NOMO-1 treated with dmso at 0.1 percent for 144 hours (cell line): Measurements from ENCODE around the gene TBC1D16.

Experiments used
- DNase-seq: peaks from one replicate; lab custom pipeline; 2025; ENCODE audit not compliant: unreplicated experiment; lab: John Stamatoyannopoulos, UW

The TBC1D16 gene

GRCh38 chr17:80025140-80025539 is 10.5 kb downstream of the TBC1D16 start:
- no peak for DNase-seq

- DNase-seq, result no peak
Measured at GRCh38 chr17:80024206-80024972, 11.3 kb downstream of the TBC1D16 start.

GRCh38 chr17:80023481-80024205 is 12.0 kb downstream of the TBC1D16 start:
- DNase-seq, result no peak

- DNase-seq, result no peak
Measured at GRCh38 chr17:80021600-80021999, 14.1 kb downstream of the TBC1D16 start.

GRCh38 chr17:80018917-80019651 is 16.6 kb downstream of the TBC1D16 start:
- no peak for DNase-seq

GRCh38 chr17:80017226-80018010 is 18.3 kb downstream of the TBC1D16 start:
- no peak for DNase-seq

DNA sequence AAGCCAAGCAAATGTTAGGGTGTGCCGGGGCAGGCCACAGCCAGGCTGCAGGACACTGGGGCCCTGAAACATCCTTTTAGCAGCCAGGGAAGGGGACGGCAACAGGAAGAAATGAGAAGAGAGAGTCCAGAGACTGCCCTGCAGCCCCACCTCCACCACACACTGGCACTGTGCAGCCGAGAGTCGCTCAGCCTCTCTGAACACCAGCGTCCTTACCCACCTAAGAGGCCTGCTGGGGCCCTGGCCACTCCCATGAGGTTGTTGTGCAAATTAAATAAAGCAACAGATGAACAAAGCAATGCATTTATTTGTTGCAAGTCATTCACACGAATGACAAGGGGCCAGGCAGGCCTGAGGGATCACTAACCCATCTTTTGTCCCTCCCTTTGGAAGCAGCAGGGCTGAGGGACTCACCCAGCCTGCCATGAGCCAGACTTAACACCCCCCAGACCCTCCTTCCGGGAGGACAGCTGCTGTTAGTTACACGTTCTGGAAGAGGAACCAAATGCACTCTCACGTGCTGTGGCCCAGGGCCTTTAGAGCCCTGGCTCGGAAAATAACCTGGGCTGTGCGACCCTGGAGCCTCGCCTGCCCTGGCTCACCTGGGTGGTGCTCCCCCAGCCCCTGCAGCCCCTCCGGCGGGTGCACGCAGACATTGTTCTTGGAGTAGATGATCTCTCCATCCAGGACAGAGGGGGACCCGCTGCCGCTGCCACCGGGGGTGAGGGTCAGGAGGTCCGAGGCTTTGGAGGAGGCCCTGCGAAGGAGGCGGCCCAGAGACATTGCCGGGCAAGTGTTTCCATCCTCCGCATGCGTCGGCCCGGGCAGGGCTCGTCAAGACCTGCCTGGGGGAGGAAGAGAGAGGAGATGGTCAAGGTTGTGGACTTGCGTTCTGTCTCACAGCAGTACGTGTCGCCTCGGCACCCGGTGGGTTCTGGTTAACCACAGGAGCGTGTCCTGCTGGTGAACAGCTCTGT is 22.6 kb downstream of the TBC1D16 start:
- DNase-seq, result no peak

DNA sequence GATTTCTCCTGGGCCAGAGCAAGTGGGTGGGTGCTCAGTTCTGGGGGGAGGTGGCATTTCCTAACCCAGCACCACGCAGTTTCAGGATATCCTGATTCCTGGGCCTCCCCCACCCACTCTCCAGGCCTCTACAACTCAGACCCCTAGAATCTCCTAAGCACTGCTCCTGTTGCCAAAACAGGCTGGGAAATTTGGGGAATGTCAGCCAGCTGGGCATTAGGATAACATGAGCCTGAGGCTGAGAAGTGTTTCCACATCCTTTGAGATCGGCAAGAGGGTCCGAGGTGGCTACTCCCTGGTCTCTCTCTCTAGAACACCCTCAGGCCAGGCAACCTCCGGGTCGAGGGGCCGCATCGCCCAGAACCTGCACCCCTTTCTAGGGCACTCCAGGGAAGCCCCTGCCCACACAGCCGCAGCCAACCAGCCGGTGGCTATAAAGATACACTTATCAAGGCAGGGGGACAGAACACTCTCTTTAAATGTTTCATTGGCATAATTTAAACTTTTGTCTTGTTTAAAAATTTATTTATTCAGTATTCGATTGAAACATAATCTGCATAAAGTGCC is 23.6 kb downstream of the TBC1D16 start:
- no peak for DNase-seq

DNA sequence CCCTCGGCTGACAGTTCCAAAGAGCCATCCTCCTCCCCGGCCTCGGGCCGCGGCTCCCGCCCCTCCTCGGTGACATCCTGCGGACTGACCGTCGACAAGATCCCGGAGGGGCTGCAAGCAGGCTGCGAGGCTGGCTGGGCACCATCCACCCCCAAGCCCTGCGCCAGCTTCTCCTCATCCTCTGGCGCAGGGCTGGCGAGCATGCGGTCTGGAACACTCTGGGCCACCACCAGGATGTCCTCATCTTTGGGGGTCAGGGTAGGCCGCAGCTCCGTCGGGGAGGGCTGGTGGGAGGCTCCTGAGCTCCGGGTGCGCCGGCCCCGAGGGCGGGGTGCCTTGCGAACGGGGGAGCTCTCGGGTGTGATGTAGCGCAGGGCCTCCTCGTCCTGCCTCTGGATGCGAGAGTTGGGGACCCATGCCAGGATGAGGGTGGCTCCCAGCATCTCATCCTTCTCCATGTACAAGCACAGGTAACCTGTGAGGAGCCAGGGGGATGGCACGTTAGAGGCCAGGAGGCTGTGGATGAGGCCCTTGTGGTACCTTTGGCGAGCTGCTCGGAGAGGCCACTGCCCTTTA is 25.3 kb downstream of the TBC1D16 start:
- DNase-seq, result no peak

DNA sequence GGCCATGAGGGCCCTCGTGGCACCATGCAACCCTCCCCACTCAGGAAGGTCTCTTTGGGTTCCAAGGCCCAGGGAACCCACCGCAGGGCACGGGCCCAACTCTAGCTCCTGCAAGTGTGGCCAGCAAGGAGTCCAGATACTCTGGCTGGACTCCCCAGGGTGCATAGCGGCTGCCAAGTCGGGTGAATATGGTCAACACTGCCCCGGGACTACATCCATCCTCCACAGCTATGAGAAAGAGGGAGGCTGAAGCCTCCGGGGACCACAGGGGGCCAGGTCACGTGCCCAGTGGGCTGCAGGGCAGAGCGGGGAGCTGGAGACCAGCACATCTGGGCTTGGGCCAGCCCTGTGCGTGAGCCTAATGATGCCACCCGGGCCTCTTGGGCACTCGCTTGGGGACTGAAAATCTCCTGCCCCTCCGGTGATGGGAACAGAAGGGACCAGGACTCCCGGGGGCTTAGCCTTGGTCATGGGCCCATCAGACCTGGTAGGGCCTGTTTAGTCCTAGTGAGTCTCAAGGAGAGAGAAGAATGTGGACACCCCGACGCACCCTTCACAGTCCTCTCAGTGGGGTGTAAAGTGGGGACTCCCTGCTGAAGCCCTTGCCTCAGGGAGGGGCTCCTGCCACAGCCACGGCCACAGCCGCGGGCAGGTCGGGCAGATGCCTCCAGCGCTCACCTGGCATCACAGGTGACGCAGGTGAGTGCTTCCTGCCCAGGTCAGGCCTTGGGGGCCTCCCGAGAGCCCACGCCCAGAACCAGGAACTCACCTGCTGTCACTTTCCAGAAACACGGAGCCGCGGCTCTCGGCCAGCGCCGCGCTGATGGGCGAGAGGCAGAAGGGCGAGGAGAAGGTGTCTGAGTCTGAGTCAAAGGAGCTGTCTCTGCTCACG is 26.0 kb downstream of the TBC1D16 start:
- no peak for DNase-seq

DNA sequence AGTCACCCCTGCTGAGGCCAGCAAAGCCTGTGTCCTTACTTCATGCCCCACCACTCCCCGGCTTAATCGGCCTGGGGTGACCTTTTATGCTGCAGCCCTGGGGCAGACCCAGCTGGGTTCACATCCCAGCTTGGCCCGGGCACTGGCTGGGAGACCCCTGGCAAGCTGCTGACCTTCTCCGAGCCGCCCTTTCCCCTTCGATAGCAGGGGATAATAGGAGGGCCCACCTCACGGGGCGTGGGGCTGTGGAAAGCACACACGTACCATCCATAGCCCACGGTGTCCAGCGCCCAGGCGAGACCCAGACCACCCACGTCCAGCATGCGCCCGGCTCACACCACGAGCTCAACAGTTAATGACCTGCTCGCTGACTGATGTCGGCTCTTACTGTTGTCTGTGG is 26.8 kb downstream of the TBC1D16 start:
- DNase-seq, result no peak

DNA sequence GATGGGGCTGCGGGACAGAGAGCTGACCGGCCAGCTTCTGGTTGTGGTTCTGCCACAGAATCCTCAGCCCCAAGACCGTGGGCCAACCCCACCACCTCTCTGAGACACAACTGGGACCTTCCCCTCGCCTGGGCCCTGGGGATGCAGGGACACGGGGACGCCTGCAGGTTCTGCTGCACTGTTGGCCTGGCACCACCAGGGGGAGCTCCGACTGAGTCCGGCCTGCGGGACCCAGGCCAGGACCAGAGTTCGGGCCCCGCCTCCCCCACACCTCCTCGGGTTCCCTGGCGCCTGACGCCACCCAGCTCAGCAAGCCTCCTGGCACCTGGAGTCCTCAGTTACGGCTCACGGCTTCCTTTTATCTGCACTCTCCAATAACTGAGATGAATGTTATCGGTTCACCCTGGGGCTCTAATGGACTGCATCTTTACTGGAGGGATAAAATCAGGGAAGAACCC is 27.3 kb downstream of the TBC1D16 start:
- peak; percentile 18 for DNase-seq

DNA sequence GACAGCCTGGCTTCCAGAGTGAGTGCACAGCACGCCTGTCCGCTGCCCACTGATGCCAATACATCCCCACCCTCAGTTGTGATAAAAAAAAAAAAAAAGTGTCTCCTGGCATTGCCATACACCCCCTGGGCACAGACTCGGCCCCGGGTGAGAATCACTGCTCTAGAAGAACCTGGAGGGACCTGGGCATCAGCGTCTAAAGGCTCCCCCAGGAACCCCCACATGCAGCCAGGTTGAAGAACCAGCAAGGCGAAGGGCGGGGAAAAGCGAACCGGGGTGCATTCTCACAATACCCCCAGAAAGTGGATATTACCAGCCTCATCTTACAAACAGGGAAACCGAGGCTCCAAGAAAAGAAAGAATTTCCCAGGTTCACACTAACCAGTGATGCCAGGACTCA is 27.7 kb downstream of the TBC1D16 start:
- DNase-seq, result no peak

DNA sequence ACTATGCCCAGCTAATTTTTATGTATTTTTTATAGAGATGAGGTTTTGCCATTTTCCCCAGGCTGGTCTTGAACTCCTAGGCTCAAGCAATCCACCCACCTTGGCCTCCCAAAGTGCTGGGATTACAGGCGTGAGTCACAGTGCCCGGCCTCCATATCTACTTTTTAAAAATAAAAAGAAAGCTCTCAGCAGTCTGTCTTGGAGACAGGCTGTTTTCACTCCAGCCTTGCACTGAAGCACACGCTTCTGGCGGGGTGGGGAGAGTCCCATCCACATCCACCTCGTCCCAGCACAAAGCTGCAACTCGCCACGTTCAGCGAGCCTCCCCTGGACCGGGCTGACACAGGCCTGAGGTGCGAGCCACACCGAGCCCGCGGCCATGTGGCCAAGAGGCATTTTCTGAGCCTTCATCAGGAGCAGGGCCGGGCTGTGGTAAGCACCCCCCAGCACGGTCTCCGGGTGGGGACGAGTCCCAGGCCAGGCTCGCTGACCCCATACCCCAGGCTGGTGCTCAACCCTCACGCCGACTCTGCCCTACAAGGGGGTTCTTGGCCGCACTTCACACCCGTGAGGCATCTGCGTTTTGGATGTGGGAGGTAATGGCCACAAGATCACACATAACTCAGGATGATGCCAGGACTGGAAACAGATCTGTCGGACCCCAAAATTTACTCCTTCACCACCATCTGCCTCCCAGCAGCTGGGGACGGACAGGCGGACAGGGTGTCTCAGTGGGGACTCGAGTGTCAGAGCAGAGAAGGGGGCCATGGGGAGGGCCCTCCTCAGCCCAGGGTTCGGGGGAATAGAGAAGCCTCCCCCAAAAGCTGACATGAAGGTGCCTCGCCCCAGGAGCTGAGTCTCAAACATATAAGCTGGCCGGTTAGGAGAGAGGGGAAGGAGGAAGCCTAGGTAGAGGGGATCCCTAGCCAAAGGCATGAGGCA is 28.6 kb downstream of the TBC1D16 start:
- no peak for DNase-seq

DNA sequence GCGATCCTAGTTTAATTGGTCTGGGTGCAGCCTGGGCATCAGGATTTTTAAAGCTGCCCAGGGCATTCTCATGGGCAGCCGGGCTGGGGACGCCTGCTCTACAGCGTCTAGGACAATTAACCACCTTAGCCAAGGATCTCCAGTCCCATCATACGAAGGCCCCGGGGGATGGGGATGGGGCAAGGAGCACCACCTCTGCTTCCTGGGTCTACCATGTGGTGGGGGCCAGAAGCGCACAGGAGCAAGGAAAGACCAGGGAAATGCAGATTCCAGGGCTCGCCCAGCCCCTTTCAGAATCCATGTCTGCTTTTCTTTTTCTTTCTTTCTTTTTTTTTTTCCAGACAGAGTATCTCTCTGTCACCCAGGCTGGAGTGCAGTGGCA is 29.3 kb downstream of the TBC1D16 start:
- DNase-seq, result no peak

GRCh38 chr17:80005360-80006338 is 30.0 kb downstream of the TBC1D16 start:
- DNase-seq, result no peak
